Measurements from ENCODE around the gene MRPL46. TPM values are rescaled to one million over a fixed set of nuclear protein-coding genes. Genes with fewer than 3 reads are reported as not detected.

The MRPL46 gene
- total and polyA plus RNA-seq, 2 of the 13 experiments (the other 11 are each of a cell fraction or from before 2014, with no cell fraction given) = 62.9 to 79.2 TPM

DNA sequence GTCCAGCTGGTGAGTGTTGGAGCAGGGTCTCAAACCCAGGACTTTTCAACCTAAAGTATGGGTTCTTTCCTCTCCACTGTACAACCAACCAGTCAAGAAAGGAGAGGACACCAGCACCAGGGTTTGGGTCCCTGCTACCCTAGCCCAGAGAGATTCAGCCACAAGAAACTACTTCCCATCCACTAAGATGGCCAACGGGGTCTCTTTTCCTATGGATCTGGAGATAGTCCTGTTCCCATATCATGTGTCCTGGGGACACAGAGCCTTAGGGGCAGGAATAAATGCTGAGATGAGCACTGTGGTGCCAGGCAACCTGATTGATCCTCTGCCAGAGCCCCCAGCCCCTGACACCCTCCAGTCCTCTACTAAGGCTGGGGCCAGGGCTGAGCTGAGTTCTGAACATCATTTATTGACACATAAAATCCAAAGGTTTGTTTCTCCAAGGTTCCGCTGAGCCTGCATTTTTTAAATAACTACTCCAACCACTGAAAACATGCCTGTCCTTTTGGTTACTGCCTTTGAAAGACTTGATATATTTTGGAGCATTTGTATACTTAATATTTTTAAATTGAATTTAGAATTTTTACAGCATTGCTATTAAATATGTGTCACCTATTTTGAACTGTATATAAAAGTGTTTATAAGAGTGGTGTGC is 26.0 kb downstream of the MRPL46 start:
- ChIA-PET POLR2A (no interaction called here), CTCF (ENCODE audit: low intra/inter-chr PET ratio, low total read pairs) (no interaction called here)
- Histone ChIP-seq H3K9me3 (ENCODE audit: low read length) (no peaks in the 10 kb centered on the region; the same call in 1 of the 2 replicates), H3K27me3 (ENCODE audit: control insufficient read depth in 1 of 2, insufficient read depth in 2 of 2, low read length in 2 of 2) (no peaks in the 10 kb centered on the region), H3K9ac (ENCODE audit: insufficient read depth, low read depth, low read length) (no peak overlapping the region), H3K36me3 (replicated peaks in 1 of 2; ENCODE audit: control insufficient read depth in 1 of 2, insufficient read depth in 2 of 2, low read length in 2 of 2) (no peaks in the 10 kb centered on the region), H3K4me2 (ENCODE audit: low read depth, low read length) (no peak overlapping the region), H3K27ac (ENCODE audit: extremely low read length, insufficient read depth, low read length) (no peak overlapping the region), H3K4me1 (ENCODE audit: insufficient read depth, low read length) (no peaks in the 10 kb centered on the region), H2AFZ (ENCODE audit: low read length) (no peak overlapping the region), H4K20me1 (ENCODE audit: insufficient read depth, low read length) (no peaks in the 10 kb centered on the region), H3K4me3 (replicated peaks in 1 of 3; ENCODE audit: insufficient read depth in 1 of 3, low read depth in 2 of 3, low read length in 3 of 3) (no peak overlapping the region), H3K79me2 (ENCODE audit: insufficient read depth, low read length) (no peaks in the 10 kb centered on the region)
- TF ChIP-seq MAFK (conservative IDR thresholded peaks at IDR 0.05 in 1 of 2, IDR thresholded peaks at IDR 0.05 in 1 of 2; ENCODE audit: low read length in 2 of 2) = peak; percentile 65 to 69; a peak in 3 of 4 replicates
- TF ChIP-seq BORCS8-MEF2B (CRISPR knock-in tag; IDR thresholded peaks at IDR 0.05) = no peak
- 0 out of 2 replicates have a peak, but pooled peaks have one; percentile 23 for TF ChIP-seq MAFF (IDR thresholded peaks at IDR 0.05; ENCODE audit: low read depth, low read length)
- FAIRE-seq (no peak), DNase-seq (ENCODE audit: low spot score) (no peak), ATAC-seq (no peak)
- no TSS peak for BruUV-seq (replicated peaks)
- WGBS (ENCODE audit: low lambda C conversion rate) = 53% methylated on average over 2 of the region's 2 CpGs
- intact Hi-C loops (cut with micrococcal nuclease; ENCODE audit: unreplicated experiment) (loop anchor here (10.0 kb wide), 1 partner anchor 46 kb away; no protein-coding TSS in a partner anchor), in situ Hi-C loops (cut with HindIII; ENCODE audit: extremely low pct_ligation_motif_present, low pct_unique_long_range_greater_than_20kb) (loop anchor here (10.0 kb wide), 1 partner anchor 196 kb away; no protein-coding TSS in a partner anchor)

DNA sequence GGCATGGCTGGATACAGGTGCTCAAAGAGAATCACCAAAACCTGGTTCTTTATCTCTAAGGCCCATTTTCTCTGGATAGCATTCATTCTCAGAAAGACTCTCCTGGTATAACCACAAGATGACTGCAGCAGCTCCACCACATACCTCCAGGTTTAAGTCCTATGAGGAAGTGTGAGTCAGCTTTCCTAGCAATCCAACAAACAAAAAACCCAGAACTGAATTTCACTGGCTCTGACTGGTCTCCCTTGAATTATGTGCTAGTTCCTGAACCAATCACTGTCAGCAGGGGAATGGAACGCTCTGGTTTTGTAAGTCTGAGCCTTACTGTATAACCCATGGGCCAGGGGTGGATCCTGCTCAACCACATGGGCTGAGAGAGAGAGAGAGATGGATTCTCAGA is 27.2 kb downstream of the MRPL46 start:
- TF ChIP-seq CBX5 (CRISPR knock-in tag; IDR thresholded peaks at IDR 0.05; ENCODE audit: borderline replicate concordance) (no peak), NR1H2 (CRISPR knock-in tag; IDR thresholded peaks at IDR 0.05; ENCODE audit: borderline replicate concordance, low read depth) (no peak), NRL (CRISPR knock-in tag; IDR thresholded peaks at IDR 0.05; ENCODE audit: borderline replicate concordance) (no peak)
- TF ChIP-seq, protein P1, sequence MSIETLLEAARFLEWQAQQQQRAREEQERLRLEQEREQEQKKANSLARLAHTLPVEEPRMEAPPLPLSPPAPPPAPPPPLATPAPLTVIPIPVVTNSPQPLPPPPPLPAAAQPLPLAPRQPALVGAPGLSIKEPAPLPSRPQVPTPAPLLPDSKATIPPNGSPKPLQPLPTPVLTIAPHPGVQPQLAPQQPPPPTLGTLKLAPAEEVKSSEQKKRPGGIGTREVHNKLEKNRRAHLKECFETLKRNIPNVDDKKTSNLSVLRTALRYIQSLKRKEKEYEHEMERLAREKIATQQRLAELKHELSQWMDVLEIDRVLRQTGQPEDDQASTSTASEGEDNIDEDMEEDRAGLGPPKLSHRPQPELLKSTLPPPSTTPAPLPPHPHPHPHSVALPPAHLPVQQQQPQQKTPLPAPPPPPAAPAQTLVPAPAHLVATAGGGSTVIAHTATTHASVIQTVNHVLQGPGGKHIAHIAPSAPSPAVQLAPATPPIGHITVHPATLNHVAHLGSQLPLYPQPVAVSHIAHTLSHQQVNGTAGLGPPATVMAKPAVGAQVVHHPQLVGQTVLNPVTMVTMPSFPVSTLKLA (IDR thresholded peaks at IDR 0.05) = no peak
- ChIA-PET POLR2A (no interaction called here), CTCF (ENCODE audit: low intra/inter-chr PET ratio, low total read pairs) (no interaction called here)
- Histone ChIP-seq H3K9ac (ENCODE audit: insufficient read depth, low read depth, low read length) (no peak overlapping the region), H3K79me2 (ENCODE audit: insufficient read depth, low read length) (no peaks in the 10 kb centered on the region), H3K27me3 (ENCODE audit: control insufficient read depth in 1 of 2, insufficient read depth in 2 of 2, low read length in 2 of 2) (no peaks in the 10 kb centered on the region), H3K4me1 (ENCODE audit: insufficient read depth, low read length) (no peaks in the 10 kb centered on the region), H3K9me3 (ENCODE audit: low read length) (no peaks in the 10 kb centered on the region; the same call in 1 of the 2 replicates), H2AFZ (ENCODE audit: low read length) (no peak overlapping the region), H3K36me3 (replicated peaks in 1 of 2; ENCODE audit: control insufficient read depth in 1 of 2, insufficient read depth in 2 of 2, low read length in 2 of 2) (no peaks in the 10 kb centered on the region), H3K4me2 (ENCODE audit: low read depth, low read length) (no peak overlapping the region), H3K27ac (ENCODE audit: extremely low read length, insufficient read depth, low read length) (no peak overlapping the region), H3K4me3 (replicated peaks in 1 of 3; ENCODE audit: insufficient read depth in 1 of 3, low read depth in 2 of 3, low read length in 3 of 3) (no peak overlapping the region), H4K20me1 (ENCODE audit: insufficient read depth, low read length) (no peaks in the 10 kb centered on the region)
- ATAC-seq (no peak), DNase-seq (ENCODE audit: low spot score) (no peak), FAIRE-seq (no peak)
- 0% methylated on average over 1 of the region's 1 CpG for WGBS (ENCODE audit: low lambda C conversion rate)
- in situ Hi-C loops (cut with HindIII; ENCODE audit: extremely low pct_ligation_motif_present, low pct_unique_long_range_greater_than_20kb) = loop anchor here (10.0 kb wide), 1 partner anchor 195 kb away; no protein-coding TSS in a partner anchor
- BruUV-seq (replicated peaks) = no TSS peak
- intact Hi-C loops (cut with micrococcal nuclease; ENCODE audit: unreplicated experiment) = loop anchor here (10.0 kb wide), 1 partner anchor 45 kb away; no protein-coding TSS in a partner anchor
